Lower leg skin (tissue), 3 donors: Measurements from ENCODE around the gene GJA9.

Experiments
- CTCF ChIP-seq, 3 donors: fragments of 450-650 bp; IDR thresholded peaks; one replicate each; pipeline ENCODE4 v1.5.1; 2016; ENCODE audit warnings: antibody characterized with exemption in 3 of 3, mild to moderate bottlenecking in 3 of 3, moderate library complexity in 2 of 3
- POLR2A ChIP-seq, 2 donors: fragments of 450-650 bp; IDR thresholded peaks; one replicate each; pipeline ENCODE4 v1.6.1; 2016 to 2017; ENCODE audit warnings: antibody characterized with exemption in 2 of 2, mild to moderate bottlenecking in 1 of 2, moderate library complexity in 1 of 2

- TF ChIP-seq CTCF (IDR thresholded peaks at IDR 0.05), result no peak
- TF ChIP-seq POLR2A (IDR thresholded peaks at IDR 0.05), result no peak
Measured at GRCh38 chr1:38885092-38885491, 3.7 kb upstream of the GJA9 start.
